ENCODE measurements around the gene DTD1.

GRCh38 chr20:18624948-18625347, 37.1 kb downstream of the DTD1 start:
- TF ChIP-seq, protein P1, sequence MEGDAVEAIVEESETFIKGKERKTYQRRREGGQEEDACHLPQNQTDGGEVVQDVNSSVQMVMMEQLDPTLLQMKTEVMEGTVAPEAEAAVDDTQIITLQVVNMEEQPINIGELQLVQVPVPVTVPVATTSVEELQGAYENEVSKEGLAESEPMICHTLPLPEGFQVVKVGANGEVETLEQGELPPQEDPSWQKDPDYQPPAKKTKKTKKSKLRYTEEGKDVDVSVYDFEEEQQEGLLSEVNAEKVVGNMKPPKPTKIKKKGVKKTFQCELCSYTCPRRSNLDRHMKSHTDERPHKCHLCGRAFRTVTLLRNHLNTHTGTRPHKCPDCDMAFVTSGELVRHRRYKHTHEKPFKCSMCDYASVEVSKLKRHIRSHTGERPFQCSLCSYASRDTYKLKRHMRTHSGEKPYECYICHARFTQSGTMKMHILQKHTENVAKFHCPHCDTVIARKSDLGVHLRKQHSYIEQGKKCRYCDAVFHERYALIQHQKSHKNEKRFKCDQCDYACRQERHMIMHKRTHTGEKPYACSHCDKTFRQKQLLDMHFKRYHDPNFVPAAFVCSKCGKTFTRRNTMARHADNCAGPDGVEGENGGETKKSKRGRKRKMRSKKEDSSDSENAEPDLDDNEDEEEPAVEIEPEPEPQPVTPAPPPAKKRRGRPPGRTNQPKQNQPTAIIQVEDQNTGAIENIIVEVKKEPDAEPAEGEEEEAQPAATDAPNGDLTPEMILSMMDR (conservative IDR thresholded peaks at IDR 0.05; ENCODE audit: low read depth, low read length), result no peak
- no peak for TF ChIP-seq EZH2 (IDR thresholded peaks at IDR 0.05; ENCODE audit: borderline replicate concordance, low read depth, low read length, poor library complexity, severe bottlenecking)

Data from A673 (cell line).